Endothelial cell of umbilical vein (primary cell): ENCODE measurements around the gene RPS29. TPM values are rescaled to one million over a fixed set of nuclear protein-coding genes. Genes with fewer than 3 reads are reported as not detected.
A peak's percentile ranks its signal among the peaks of the same experiment; 100 is the strongest.
"Not testable (repeated sequence)": the region's sequence is repeated elsewhere in the genome, so short reads cannot be mapped to it uniquely, and the experiment has no call there.

Source experiments
- BruUV-seq: library from RNA; stranded (reverse); fragments of 400-500 nt; replicated peaks from 2 replicates; lab custom pipeline; 2021; lab: Mats Ljungman, UMichigan
- CTCF ChIA-PET: fragments of 300-600, 350-600 bp; sonication (Branson Sonifier 250); formaldehyde crosslinking; loops from one replicate; lab custom pipeline; 2021; ENCODE audit warnings: antibody characterized with exemption, inconsistent platforms; lab: Charles Lee
- POLR2A ChIA-PET: fragments of 300-600, 350-600 bp; sonication (Branson Sonifier 250); formaldehyde crosslinking; loops from one replicate; lab custom pipeline; 2021; ENCODE audit warnings: antibody characterized with exemption, inconsistent platforms; lab: Charles Lee
- DNase-seq: peaks from one replicate; pipeline ENCODE4 v3.0.0-alpha.2; 2011; ENCODE audit warnings: low read depth, low spot score
- FAIRE-seq: peaks from 2 replicates; lab custom pipeline; 2011; peaks lifted over from hg19 to GRCh38; lab: Jason Lieb, UNC
- H2AFZ ChIP-seq: 2 replicates; pipeline ENCODE4 v1.6.0; 2012; ENCODE audit warnings: low read depth, low read length, control low read depth, inconsistent platforms
- H3K27ac ChIP-seq: 2 replicates; pipeline ENCODE4 v1.5.1; 2011; ENCODE audit warnings: low read depth, mild to moderate bottlenecking, control low read depth, low read length, moderate library complexity; ENCODE audit not compliant: insufficient read depth
- H3K27me3 ChIP-seq, 2 experiments: 2 replicates each; pipeline versions ENCODE4 v1.6.0 to v1.6.1; 2011; ENCODE audit warnings: low read length in 2 of 2, mixed read lengths in 1 of 2; ENCODE audit not compliant: control insufficient read depth in 2 of 2, insufficient read depth in 2 of 2
- H3K36me3 ChIP-seq, 2 experiments: 2 replicates in 1 of 2; 3 replicates in 1 of 2; pipeline ENCODE4 v1.5.1; 2011; ENCODE audit warnings: low read length in 2 of 2, mild to moderate bottlenecking in 1 of 2, moderate library complexity in 1 of 2; ENCODE audit not compliant: control insufficient read depth in 2 of 2, insufficient read depth in 2 of 2; ENCODE audit errors: extremely low read depth in 1 of 2
- H3K4me1 ChIP-seq: 3 replicates; pipeline ENCODE4 v1.5.1; 2011; ENCODE audit warnings: mild to moderate bottlenecking, low read length; ENCODE audit not compliant: control insufficient read depth, insufficient read depth; ENCODE audit errors: extremely low read depth
- H3K4me2 ChIP-seq: 2 replicates; pipeline ENCODE4 v1.6.1; 2011; ENCODE audit warnings: low read length, control low read depth, mixed read lengths; ENCODE audit not compliant: insufficient read depth
- H3K4me3 ChIP-seq, 3 experiments: fragments of 200-600 bp in 1 of 3; sonication (generic), shearing (Covaris generic) in 1 of 3; replicated peaks in 1 of 3; 2 replicates each; pipeline ENCODE4 v1.5.1; 2011 to 2016; ENCODE audit warnings: control low read depth in 3 of 3, low read length in 3 of 3, mild to moderate bottlenecking in 2 of 3, inconsistent platforms in 1 of 3, low read depth in 1 of 3, moderate library complexity in 1 of 3; ENCODE audit not compliant: insufficient read depth in 1 of 3
- H3K79me2 ChIP-seq: 2 replicates; pipeline ENCODE4 v1.6.0; 2012; ENCODE audit warnings: low read length, inconsistent platforms; ENCODE audit not compliant: control insufficient read depth, insufficient read depth
- H3K9ac ChIP-seq: replicated peaks from 2 replicates; pipeline ENCODE3; 2011; ENCODE audit warnings: low read length, control low read depth; ENCODE audit not compliant: insufficient read depth; ENCODE audit errors: extremely low read depth
- H3K9me1 ChIP-seq: replicated peaks from 3 replicates; pipeline ENCODE4 v1.6.0; 2011; ENCODE audit warnings: mild to moderate bottlenecking, low read length; ENCODE audit not compliant: control insufficient read depth, insufficient read depth; ENCODE audit errors: extremely low read depth
- H3K9me3 ChIP-seq: replicated peaks from 2 replicates; pipeline ENCODE4 v1.5.1; 2012; ENCODE audit warnings: low read length, inconsistent platforms; ENCODE audit not compliant: control insufficient read depth, insufficient read depth
- H4K20me1 ChIP-seq: replicated peaks from 2 replicates; pipeline ENCODE3; 2011; ENCODE audit warnings: mild to moderate bottlenecking, low read length; ENCODE audit not compliant: control insufficient read depth, insufficient read depth; ENCODE audit errors: extremely low read depth
- EZH2 ChIP-seq: IDR thresholded peaks from 2 replicates; pipeline ENCODE4 v1.6.1; 2012; ENCODE audit warnings: borderline replicate concordance, low read depth, mild to moderate bottlenecking, moderate library complexity, low read length, inconsistent platforms; ENCODE audit not compliant: severe bottlenecking
- FOS ChIP-seq: IDR thresholded peaks from 2 replicates; pipeline ENCODE4 v1.6.1; 2011; ENCODE audit warnings: mild to moderate bottlenecking, low read length, moderate library complexity, borderline replicate concordance; ENCODE audit not compliant: insufficient read depth
- GATA2 ChIP-seq: IDR thresholded peaks from 2 replicates; pipeline ENCODE4 v1.7.0; 2011; ENCODE audit warnings: low read depth, mild to moderate bottlenecking, moderate library complexity, mixed read lengths, low read length; ENCODE audit not compliant: insufficient read length, insufficient read depth
- JUN ChIP-seq: IDR thresholded peaks from 2 replicates; pipeline ENCODE4 v1.6.1; 2011; ENCODE audit warnings: borderline replicate concordance, low read depth; ENCODE audit not compliant: insufficient read length, insufficient read depth
- MYC ChIP-seq: IDR thresholded peaks from one replicate; pipeline ENCODE4 v1.6.1; 2011; ENCODE audit warnings: mild to moderate bottlenecking, low read depth, low read length
- POLR2A ChIP-seq: IDR thresholded peaks from 2 replicates; pipeline ENCODE4 v1.6.1; 2012; ENCODE audit warnings: low read depth, mild to moderate bottlenecking, control low read depth, low read length
- POLR2AphosphoS5 ChIP-seq: IDR thresholded peaks from 2 replicates; pipeline ENCODE4 v1.6.1; 2012; ENCODE audit warnings: low read depth, mild to moderate bottlenecking, control low read depth, low read length, moderate library complexity; ENCODE audit not compliant: insufficient read depth
- dilution Hi-C: fragments of 300-500 bp; cut with MboI; formaldehyde crosslinking; loops from one replicate; pipeline ENCODE4 v1.15.0; 2019; ENCODE audit warnings: low sequenced_read_pairs; ENCODE audit not compliant: extremely low pct_ligation_motif_present
- intact Hi-C: fragments of 100-400 bp; cut with micrococcal nuclease; formaldehyde crosslinking; loops from one replicate; pipeline ENCODE4 v1.10.0; 2022
- polyA plus RNA-seq, 4 experiments: library from polyadenylated mRNA; depleted of rRNA in 3 of 4; stranded (reverse) in 3 of 4; unstranded in 1 of 4; fragments of >200 nt; gene quantifications; 2 replicates each; pipeline versions ENCODE4 v1.2.1 to v1.2.3, GENCODE V29; 2011 to 2012; ENCODE audit warnings: missing spikeins in 1 of 4
- total RNA-seq: library from RNA; stranded (reverse); gene quantifications from 2 replicates; pipeline ENCODE4 v1.2.3, GENCODE V29; 2021
- TF ChIP-seq, protein P1 (sequence below), 2 donors: IDR thresholded peaks; 1 replicate in 1 of 2; 2 replicates in 1 of 2; pipeline ENCODE4 v1.5.1; 2011; ENCODE audit warnings: low read length in 2 of 2, mild to moderate bottlenecking in 2 of 2, moderate library complexity in 2 of 2, control low read depth in 1 of 2, inconsistent platforms in 1 of 2, low read depth in 1 of 2; ENCODE audit not compliant: insufficient read depth in 1 of 2; ENCODE audit errors: extremely low read depth in 1 of 2
- TF ChIP-seq, protein P2 (sequence below): IDR thresholded peaks from 2 replicates; pipeline ENCODE4 v1.6.1; 2011; ENCODE audit not compliant: insufficient read depth, insufficient read length

The RPS29 gene
- total and polyA plus RNA-seq, 2 donors (not counting 3 experiments of a cell fraction or from before 2014, with no cell fraction given): 1,408 to 14,040 TPM

DNA sequence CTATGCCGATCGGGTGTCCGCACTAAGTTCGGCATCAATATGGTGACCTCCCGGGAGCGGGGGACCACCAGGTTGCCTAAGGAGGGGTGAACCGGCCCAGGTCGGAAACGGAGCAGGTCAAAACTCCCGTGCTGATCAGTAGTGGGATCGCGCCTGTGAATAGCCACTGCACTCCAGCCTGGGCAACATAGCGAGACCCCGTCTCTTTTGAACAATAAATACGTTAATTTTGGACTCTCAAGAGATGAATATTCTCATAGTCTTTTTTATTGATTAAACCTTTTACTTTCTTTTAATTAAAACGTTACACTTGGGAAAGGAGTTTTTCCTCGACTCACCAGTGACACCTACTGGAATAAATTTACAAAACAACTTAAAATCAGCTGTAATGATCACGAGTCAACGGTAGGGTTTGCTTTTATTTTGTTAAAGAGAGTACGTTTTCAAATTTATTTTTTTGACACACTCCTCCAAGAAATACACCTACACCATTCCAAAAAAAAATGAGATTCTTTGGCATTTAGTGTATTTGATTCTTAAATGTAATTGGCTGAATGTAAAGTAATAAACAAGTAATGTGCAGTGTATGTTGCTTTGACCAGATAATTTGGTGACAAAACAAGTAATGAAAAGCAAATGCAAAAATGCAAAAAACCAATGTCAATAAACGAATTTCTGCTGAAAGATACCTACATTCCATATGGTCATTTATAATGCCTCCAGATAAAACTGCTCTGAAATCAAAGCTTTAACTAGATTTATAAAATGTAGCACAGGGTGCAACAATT lies 687 bp upstream of the RPS29 start:
- CTCF ChIA-PET: interaction anchor here (0.7 to 3.8 kb wide), 12 partner anchors 8 to 125 kb away, joined by 3 to 30 read pairs (median 8); partner anchors contain the start of genes LRR1, MGAT2 and RPL36AL
- Histone ChIP-seq H3K27me3 (no peaks in the 10 kb centered on the region), H3K4me1 (peaks cover 10% of the 10 kb centered on the region), H3K9me3 (no peaks in the 10 kb centered on the region), H3K9me1 (no peaks in the 10 kb centered on the region), H3K27ac (peak overlapping the region; percentile 82), H3K4me2 (peak overlapping the region; percentile 75), H4K20me1 (peaks cover 5% of the 10 kb centered on the region), H3K4me3 (peak overlapping the region in 1 of 3 experiments; percentile 34), H2AFZ (peak overlapping the region; percentile 36), H3K36me3 (peaks cover 6 to 8% of the 10 kb centered on the region in 2 experiments), H3K9ac (peak overlapping the region; percentile 29), H3K79me2 (peaks cover 43% of the 10 kb centered on the region)
- TF ChIP-seq, protein P1, sequence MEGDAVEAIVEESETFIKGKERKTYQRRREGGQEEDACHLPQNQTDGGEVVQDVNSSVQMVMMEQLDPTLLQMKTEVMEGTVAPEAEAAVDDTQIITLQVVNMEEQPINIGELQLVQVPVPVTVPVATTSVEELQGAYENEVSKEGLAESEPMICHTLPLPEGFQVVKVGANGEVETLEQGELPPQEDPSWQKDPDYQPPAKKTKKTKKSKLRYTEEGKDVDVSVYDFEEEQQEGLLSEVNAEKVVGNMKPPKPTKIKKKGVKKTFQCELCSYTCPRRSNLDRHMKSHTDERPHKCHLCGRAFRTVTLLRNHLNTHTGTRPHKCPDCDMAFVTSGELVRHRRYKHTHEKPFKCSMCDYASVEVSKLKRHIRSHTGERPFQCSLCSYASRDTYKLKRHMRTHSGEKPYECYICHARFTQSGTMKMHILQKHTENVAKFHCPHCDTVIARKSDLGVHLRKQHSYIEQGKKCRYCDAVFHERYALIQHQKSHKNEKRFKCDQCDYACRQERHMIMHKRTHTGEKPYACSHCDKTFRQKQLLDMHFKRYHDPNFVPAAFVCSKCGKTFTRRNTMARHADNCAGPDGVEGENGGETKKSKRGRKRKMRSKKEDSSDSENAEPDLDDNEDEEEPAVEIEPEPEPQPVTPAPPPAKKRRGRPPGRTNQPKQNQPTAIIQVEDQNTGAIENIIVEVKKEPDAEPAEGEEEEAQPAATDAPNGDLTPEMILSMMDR (IDR thresholded peaks at IDR 0.05; ENCODE audit: extremely low read depth in 1 of 2, insufficient read depth in 1 of 2, low read depth in 1 of 2, low read length in 2 of 2): peak; percentile 59 to 62
- TF ChIP-seq EZH2 (no peak), FOS (no peak), POLR2AphosphoS5 (peak; percentile 11), JUN (no peak), MYC (no peak), GATA2 (peak; percentile 21), POLR2A (no peak)
- TF ChIP-seq, protein P2, sequence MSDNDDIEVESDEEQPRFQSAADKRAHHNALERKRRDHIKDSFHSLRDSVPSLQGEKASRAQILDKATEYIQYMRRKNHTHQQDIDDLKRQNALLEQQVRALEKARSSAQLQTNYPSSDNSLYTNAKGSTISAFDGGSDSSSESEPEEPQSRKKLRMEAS: no peak
- POLR2A ChIA-PET: interaction anchor here (0.5 to 2.5 kb wide), 5 partner anchors 8 to 181 kb away, joined by 3 to 12 read pairs (median 10); partner anchors contain the start of genes KLHDC2, LRR1, MGAT2 and RPL36AL
- intact Hi-C loops: loop anchor here (1.0 to 5.0 kb wide), 7 partner anchors 11 to 180 kb away; partner anchors contain the start of genes KLHDC1, LRR1, MGAT2 and RPL36AL
- DNase-seq: peak; percentile 87
- no TSS peak for BruUV-seq
- peak; percentile 79 for FAIRE-seq
- dilution Hi-C loops: no loop called here

DNA sequence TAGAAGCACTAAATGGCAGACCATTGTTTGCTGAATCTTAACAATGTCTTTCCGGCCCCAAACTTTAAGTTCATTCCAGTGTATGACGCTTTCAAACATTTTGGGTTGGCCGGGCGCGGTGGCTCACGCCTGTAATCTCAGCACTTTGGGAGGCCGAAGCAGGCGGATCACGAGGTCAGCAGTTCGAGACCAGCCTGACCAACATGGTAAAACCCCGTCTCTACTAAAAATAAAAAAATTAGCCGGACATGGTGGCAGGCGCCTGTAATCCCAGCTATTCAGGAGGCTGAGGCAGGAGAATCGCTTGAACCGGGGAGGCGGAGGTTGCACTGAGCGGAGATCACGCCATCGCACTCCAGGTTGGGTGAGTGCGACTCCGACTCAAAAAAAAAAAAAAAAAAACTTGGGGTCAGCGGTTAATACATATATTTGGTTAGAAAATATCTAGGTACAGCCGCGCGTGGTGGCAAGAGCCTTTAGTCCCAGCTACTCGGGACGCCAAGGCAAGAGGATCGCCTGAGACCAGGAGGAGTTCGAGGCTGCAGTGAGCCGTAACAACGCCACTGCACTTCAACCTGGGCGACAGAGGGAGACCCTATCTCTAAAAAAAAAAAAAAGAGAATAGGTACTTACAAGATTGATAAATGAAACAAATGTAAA lies 1.1 kb downstream of the RPS29 start:
- ChIA-PET CTCF (interaction anchor here (2.6 to 3.8 kb wide), 2 partner anchors 35 to 123 kb away, joined by 25 to 30 read pairs; partner anchors contain the start of genes MGAT2 and RPL36AL), POLR2A (interaction anchor here (2.5 kb wide), 1 partner anchor 35 kb away, joined by 10 read pairs; the partner anchor contains the start of genes MGAT2 and RPL36AL)
- FAIRE-seq, H3K27me3 ChIP-seq, BruUV-seq, H3K9me1 ChIP-seq, DNase-seq, H3K36me3 ChIP-seq, H3K9me3 ChIP-seq, dilution Hi-C loops, H4K20me1 ChIP-seq, H2AFZ ChIP-seq: not testable (repeated sequence)
- peak overlapping the region; percentile 94 for H3K4me2 ChIP-seq
- intact Hi-C loops: loop anchor here (5.0 kb wide), 1 partner anchor 88 kb away; no protein-coding TSS in a partner anchor
- peaks cover 10% of the 10 kb centered on the region for H3K4me1 ChIP-seq
- H3K79me2 ChIP-seq: peaks cover 54% of the 10 kb centered on the region
- peak overlapping the region; percentile 82 for H3K27ac ChIP-seq
- peak overlapping the region; percentile 90 to 99 (median 97) for H3K4me3 ChIP-seq
- H3K9ac ChIP-seq: peak overlapping the region; percentile 92
